K562 (cell line): ENCODE results near the gene BACE2.

Experiments
- BRD9 ChIP-seq: fragments of 450-650 bp; IDR thresholded peaks from 2 replicates; pipeline ENCODE4 v1.6.1; 2018; ENCODE audit warnings: low read depth; ENCODE audit not compliant: partially characterized antibody
- ELK1 ChIP-seq: sonication (generic); formaldehyde crosslinking; IDR thresholded peaks from 2 replicates; pipeline ENCODE4 v1.8.1; 2022; ENCODE audit warnings: missing genetic modification reagents
- ETV5 ChIP-seq: sonication (generic); formaldehyde crosslinking; IDR thresholded peaks from 2 replicates; pipeline ENCODE4 v1.4.0; 2020; ENCODE audit warnings: low read depth, mild to moderate bottlenecking, missing genetic modification reagents
- PRDM10 ChIP-seq: fragments of 450-650 bp; IDR thresholded peaks from 2 replicates; pipeline ENCODE4 v1.6.1; 2018; ENCODE audit not compliant: partially characterized antibody

- TF ChIP-seq PRDM10, result no peak
- TF ChIP-seq ELK1 (CRISPR knock-in tag), result no peak
- no peak for TF ChIP-seq ETV5 (CRISPR knock-in tag)
- no peak for TF ChIP-seq BRD9
Measured at GRCh38 chr21:41243107-41243506, 75.1 kb downstream of the BACE2 start.
